GM23338 (cell line): ENCODE measurements around the gene PRSS8. TPM values are rescaled to one million over a fixed set of nuclear protein-coding genes. Genes with fewer than 3 reads are reported as not detected.

ENCODE experiments used
- ATAC-seq: fragments of 200-7000 bp; cut with Tn5 transposase; 3 replicates; pipeline ENCODE4 v1.9.1; 2020
- DNase-seq: peaks from one replicate; pipeline ENCODE4 v3.0.0-alpha.2; 2015; ENCODE audit warnings: low spot score
- H2AFZ ChIP-seq: fragments of 200-600 bp; sonication (generic); 2 replicates; pipeline ENCODE4 v1.8.0; 2016; ENCODE audit warnings: antibody characterized with exemption, mild to moderate bottlenecking, moderate library complexity
- H3F3A ChIP-seq: fragments of 200-600 bp; sonication (generic); replicated peaks from 2 replicates; pipeline ENCODE4 v1.8.0; 2017; ENCODE audit warnings: antibody characterized with exemption, mixed run types, low read depth
- H3K27ac ChIP-seq: fragments of 200-600 bp; sonication (generic); 2 replicates; pipeline ENCODE4 v1.6.1; 2016; ENCODE audit warnings: low read depth
- H3K27me3 ChIP-seq: fragments of 200-600 bp; sonication (generic); 2 replicates; pipeline ENCODE4 v1.8.0; 2016; ENCODE audit warnings: mild to moderate bottlenecking, mixed run types, moderate library complexity; ENCODE audit not compliant: insufficient read depth
- H3K36me3 ChIP-seq: fragments of 200-600 bp; sonication (generic); 2 replicates; pipeline ENCODE4 v1.8.0; 2016; ENCODE audit warnings: mild to moderate bottlenecking; ENCODE audit not compliant: insufficient read depth
- H3K4me1 ChIP-seq: fragments of 200-600 bp; sonication (generic); 2 replicates; pipeline ENCODE4 v1.8.0; 2016; ENCODE audit warnings: mild to moderate bottlenecking, moderate library complexity; ENCODE audit not compliant: insufficient read depth
- H3K4me2 ChIP-seq: fragments of 200-600 bp; sonication (generic); 2 replicates; pipeline ENCODE4 v1.7.1; 2017; ENCODE audit warnings: mixed run types
- H3K4me3 ChIP-seq: fragments of 200-600 bp; sonication (generic); 2 replicates; pipeline ENCODE4 v1.6.1; 2016; ENCODE audit warnings: mixed run types
- H3K79me2 ChIP-seq: fragments of 200-600 bp; sonication (generic); replicated peaks from 2 replicates; pipeline ENCODE4 v1.8.0; 2017; ENCODE audit warnings: mild to moderate bottlenecking; ENCODE audit not compliant: insufficient read depth
- H3K9me2 ChIP-seq: fragments of 200-600 bp; sonication (generic); 2 replicates; pipeline ENCODE4 v1.8.0; 2017; ENCODE audit not compliant: insufficient read depth
- H4K20me1 ChIP-seq: fragments of 200-600 bp; sonication (generic); replicated peaks from 2 replicates; pipeline ENCODE4 v1.8.0; 2017; ENCODE audit warnings: mild to moderate bottlenecking; ENCODE audit not compliant: insufficient read depth
- H3K27ac Mint-ChIP-seq: 2 replicates; pipeline ENCODE4 v1.8.0; 2020; ENCODE audit warnings: inconsistent platforms, mild to moderate bottlenecking, moderate library complexity, mixed read lengths
- H3K27me3 Mint-ChIP-seq: 3 replicates; pipeline ENCODE4 v1.8.0; 2022; ENCODE audit warnings: low read depth, mild to moderate bottlenecking, moderate library complexity, mixed read lengths, inconsistent platforms; ENCODE audit not compliant: insufficient read depth, poor library complexity
- H3K36me3 Mint-ChIP-seq: 3 replicates; pipeline ENCODE4 v1.8.0; 2021; ENCODE audit warnings: low read depth, mild to moderate bottlenecking, inconsistent platforms, moderate library complexity, mixed read lengths
- H3K4me1 Mint-ChIP-seq: 3 replicates; pipeline ENCODE4 v1.8.0; 2020; ENCODE audit warnings: mild to moderate bottlenecking, inconsistent platforms, mixed read lengths
- H3K4me3 Mint-ChIP-seq: 3 replicates; pipeline ENCODE4 v1.8.0; 2021; ENCODE audit warnings: moderate library complexity, mild to moderate bottlenecking, inconsistent platforms, mixed read lengths
- H3K9me3 Mint-ChIP-seq: 3 replicates; pipeline ENCODE4 v1.8.0; 2020; ENCODE audit warnings: moderate library complexity, mild to moderate bottlenecking, inconsistent platforms, mixed read lengths
- CREB1 ChIP-seq: fragments of 250-450 bp; sonication (Bioruptor Pico); IDR thresholded peaks from 2 replicates; pipeline ENCODE4 v1.5.0; 2020; ENCODE audit warnings: low read depth, mild to moderate bottlenecking, moderate library complexity
- CTCF ChIP-seq, 2 experiments: fragments of 200-600 bp in 1 of 2; sonication (generic) in 1 of 2; conservative IDR thresholded peaks; 2 replicates each; pipeline versions ENCODE4 v1.5.1 to v1.6.1; 2016 to 2017; ENCODE audit warnings: antibody characterized with exemption in 2 of 2, low read depth in 2 of 2, mild to moderate bottlenecking in 2 of 2, moderate library complexity in 1 of 2
- EZH2 ChIP-seq: fragments of 200-600 bp; sonication (generic); IDR thresholded peaks from one replicate; pipeline ENCODE4 v1.8.0; 2017; ENCODE audit warnings: antibody characterized with exemption, mild to moderate bottlenecking, low read depth; ENCODE audit not compliant: unreplicated experiment
- EZH2phosphoT487 ChIP-seq: fragments of 200-600 bp; sonication (generic); IDR thresholded peaks from one replicate; pipeline ENCODE4 v1.8.1; 2018; ENCODE audit warnings: antibody characterized with exemption; ENCODE audit not compliant: unreplicated experiment
- JUNB ChIP-seq: IDR thresholded peaks from one replicate; pipeline ENCODE4 v1.6.1; 2016; ENCODE audit warnings: antibody characterized with exemption; ENCODE audit not compliant: unreplicated experiment
- NANOG ChIP-seq: IDR thresholded peaks from 2 replicates; pipeline ENCODE4 v1.6.1; 2016; ENCODE audit warnings: antibody characterized with exemption, borderline replicate concordance
- POLR2AphosphoS5 ChIP-seq: IDR thresholded peaks from 2 replicates; pipeline ENCODE4 v1.6.1; 2016; ENCODE audit warnings: antibody characterized with exemption, low read depth
- REST ChIP-seq: IDR thresholded peaks from one replicate; pipeline ENCODE4 v1.6.1; 2018; ENCODE audit warnings: antibody characterized with exemption; ENCODE audit not compliant: unreplicated experiment
- STAT1 ChIP-seq: IDR thresholded peaks from one replicate; pipeline ENCODE4 v1.6.1; 2016; ENCODE audit warnings: antibody characterized with exemption; ENCODE audit not compliant: unreplicated experiment
- ZNF114 ChIP-seq: fragments of 250-450 bp; sonication (Bioruptor Pico); IDR thresholded peaks from 2 replicates; pipeline ENCODE4 v1.5.0; 2020; ENCODE audit warnings: mild to moderate bottlenecking, moderate library complexity
- ZNF331 ChIP-seq: fragments of 250-450 bp; sonication (Bioruptor Pico); IDR thresholded peaks from 2 replicates; pipeline ENCODE4 v1.5.0; 2020; ENCODE audit warnings: low read depth, mild to moderate bottlenecking, moderate library complexity
- polyA plus RNA-seq: library from polyadenylated mRNA; unstranded; fragments of >200 nt; fragmentation: Nextera tagmentation; extraction: Ambion mirVana; gene quantifications from 2 replicates; pipeline ENCODE4 v1.2.1, GENCODE V29; 2016
- total RNA-seq: library from RNA; depleted of rRNA; stranded (reverse); fragments of >200 nt; shearing (Covaris generic); gene quantifications from 2 replicates; pipeline ENCODE4 v1.2.3, GENCODE V29; 2014

PRSS8 gene
- total and polyA plus RNA-seq, 2 experiments from 2014 or later: 65.3 to 75.9 TPM

DNA sequence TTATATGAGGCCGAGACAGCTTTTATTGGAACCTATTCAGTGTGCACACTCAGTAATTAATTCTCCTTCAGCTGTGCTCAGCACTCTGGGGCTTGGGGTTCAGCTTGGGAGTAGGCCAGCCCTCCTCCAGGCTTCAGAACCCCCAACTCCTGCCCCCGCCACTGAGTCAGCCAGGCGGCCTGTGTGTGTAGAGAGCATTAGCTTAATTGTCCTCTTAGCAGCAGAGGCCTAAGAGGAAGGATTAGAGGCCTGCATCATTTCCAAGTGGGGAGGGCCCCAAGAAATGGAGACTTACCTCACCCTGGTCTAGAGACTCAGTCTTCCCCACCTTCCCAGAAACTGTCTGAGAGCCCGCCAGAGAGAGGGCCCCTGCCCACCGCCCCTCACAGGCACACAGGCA, 47.6 kb downstream of the PRSS8 start (continued):
- no peak for TF ChIP-seq EZH2
- no peak for TF ChIP-seq CREB1 (CRISPR knock-in tag)
- no peak for TF ChIP-seq ZNF331
- TF ChIP-seq NANOG: no peak
- no peak for TF ChIP-seq STAT1

- H3K36me3 ChIP-seq: no peaks in the 10 kb centered on the region
- H3K27ac ChIP-seq: no peak overlapping the region
- Mint-ChIP-seq H3K4me1 (peaks cover 5% of the 10 kb centered on the region; the same call in 1 of the 3 replicates), H3K4me3 (no peak overlapping the region), H3K36me3 (peaks cover 26% of the 10 kb centered on the region), H3K27me3 (peaks cover 15% of the 10 kb centered on the region), H3K9me3 (no peaks in the 10 kb centered on the region), H3K27ac (no peak overlapping the region)
- no peaks in the 10 kb centered on the region for H3K9me2 ChIP-seq
- no peaks in the 10 kb centered on the region for H3F3A ChIP-seq
- no peaks in the 10 kb centered on the region for H3K27me3 ChIP-seq
- TF ChIP-seq ZNF331 (no peak), EZH2 (no peak), REST (no peak), ZNF114 (CRISPR knock-in tag) (no peak), EZH2phosphoT487 (no peak), CTCF (conservative IDR thresholded peaks at IDR 0.05; ENCODE audit: low read depth in 2 of 2) (no peak), JUNB (no peak), STAT1 (no peak), POLR2AphosphoS5 (no peak), NANOG (no peak)
- no peak overlapping the region for H2AFZ ChIP-seq
- no peaks in the 10 kb centered on the region; the same call in 1 of the 2 replicates for H4K20me1 ChIP-seq
- no peaks in the 10 kb centered on the region for H3K4me1 ChIP-seq
- no peak overlapping the region for H3K4me2 ChIP-seq
- DNase-seq: no peak
- ATAC-seq: no peak
- H3K79me2 ChIP-seq: peaks cover 5% of the 10 kb centered on the region
- H3K4me3 ChIP-seq: no peak overlapping the region
Measured at GRCh38 chr16:31087481-31087880, 48.0 kb downstream of the PRSS8 start.
